HepG2 (cell line): ENCODE data around the gene RSPH1. TPM values are rescaled to one million over a fixed set of nuclear protein-coding genes. Genes with fewer than 3 reads are reported as not detected.

ENCODE experiments used
- ATAC-seq: fragments of 200-7000 bp; cut with Tn5 transposase; 3 replicates; pipeline ENCODE4 v1.9.1; 2020; ENCODE audit warnings: mild to moderate bottlenecking, moderate library complexity
- BruUV-seq: library from RNA; stranded (reverse); fragments of 400-500 nt; replicated peaks from 2 replicates; lab custom pipeline; 2021; lab: Mats Ljungman, UMichigan
- CTCF ChIA-PET: fragments of 300-600 bp; formaldehyde crosslinking; extraction: SDS; loops from one replicate; lab custom pipeline; 2021; ENCODE audit warnings: low total read pairs, inconsistent platforms, low intra/inter-chr PET ratio; lab: Yijun Ruan, JAX
- POLR2A ChIA-PET: fragments of 350-600 bp; sonication (Branson Sonifier 250); formaldehyde crosslinking; loops from one replicate; lab custom pipeline; 2020; ENCODE audit warnings: antibody characterized with exemption, inconsistent platforms; lab: Yijun Ruan, JAX
- DNase-seq: peaks from one replicate; pipeline ENCODE4 v3.0.0-alpha.2; 2015; ENCODE audit warnings: low spot score
- FAIRE-seq: peaks from 3 replicates; lab custom pipeline; 2011; peaks lifted over from hg19 to GRCh38; lab: Jason Lieb, UNC
- H2AFZ ChIP-seq: one replicate; pipeline ENCODE4 v1.6.1; 2011; ENCODE audit warnings: low read length, inconsistent platforms
- H3K27ac ChIP-seq: fragments of 300-600 bp; 3 replicates; pipeline ENCODE4 v1.8.0; 2011; ENCODE audit warnings: mixed run types, mild to moderate bottlenecking, mixed read lengths, low read length, inconsistent platforms; ENCODE audit not compliant: insufficient read depth; ENCODE audit errors: extremely low read length
- H3K27me3 ChIP-seq, 2 experiments: fragments of 200-600 bp in 1 of 2; 2 replicates in 1 of 2; 3 replicates in 1 of 2; pipeline versions ENCODE4 v1.6.0 to v1.8.0; 2011; ENCODE audit warnings: low read length in 2 of 2, mild to moderate bottlenecking in 2 of 2, moderate library complexity in 2 of 2, inconsistent platforms in 1 of 2; ENCODE audit not compliant: insufficient read depth in 2 of 2, control insufficient read depth in 1 of 2
- H3K36me3 ChIP-seq, 2 experiments: fragments of 200-600 bp in 1 of 2; replicated peaks in 1 of 2; 2 replicates in 1 of 2; 3 replicates in 1 of 2; pipeline versions ENCODE4 v1.5.1 to v1.8.0; 2011; ENCODE audit warnings: low read length in 2 of 2, inconsistent platforms in 1 of 2; ENCODE audit not compliant: insufficient read depth in 2 of 2, control insufficient read depth in 1 of 2
- H3K4me1 ChIP-seq: 2 replicates; pipeline ENCODE4 v1.5.1; 2012; ENCODE audit warnings: low read length, inconsistent platforms; ENCODE audit not compliant: insufficient read depth
- H3K4me2 ChIP-seq: 2 replicates; pipeline ENCODE4 v1.6.0; 2011; ENCODE audit warnings: low read depth, low read length, inconsistent platforms
- H3K4me3 ChIP-seq, 3 experiments: fragments of 200-600 bp in 1 of 3; sonication (generic), shearing (Covaris generic) in 1 of 3; replicated peaks in 1 of 3; 2 replicates each; pipeline ENCODE4 v1.5.1; 2011 to 2016; ENCODE audit warnings: low read length in 3 of 3, inconsistent platforms in 2 of 3, low read depth in 2 of 3, mild to moderate bottlenecking in 2 of 3, control low read depth in 1 of 3, mixed read lengths in 1 of 3; ENCODE audit not compliant: insufficient read depth in 1 of 3
- H3K79me2 ChIP-seq: one replicate; pipeline ENCODE4 v1.6.1; 2011; ENCODE audit warnings: low read length, inconsistent platforms; ENCODE audit not compliant: insufficient read depth
- H3K9ac ChIP-seq: 2 replicates; pipeline ENCODE4 v1.6.0; 2011; ENCODE audit warnings: mild to moderate bottlenecking, low read depth, low read length, inconsistent platforms; ENCODE audit not compliant: insufficient read depth
- H3K9me3 ChIP-seq: 2 replicates; pipeline ENCODE4 v1.5.1; 2012; ENCODE audit warnings: mild to moderate bottlenecking, low read length
- H4K20me1 ChIP-seq: 2 replicates; pipeline ENCODE4 v1.6.0; 2011; ENCODE audit warnings: inconsistent platforms, mild to moderate bottlenecking, low read length, moderate library complexity; ENCODE audit not compliant: insufficient read depth
- ARNT2 ChIP-seq: sonication (generic); formaldehyde crosslinking; IDR thresholded peaks from 2 replicates; pipeline ENCODE4 v1.8.0; 2022; ENCODE audit warnings: mild to moderate bottlenecking, low read depth, missing genetic modification reagents, moderate library complexity
- JUNB ChIP-seq: sonication (generic); formaldehyde crosslinking; IDR thresholded peaks from 2 replicates; pipeline ENCODE4 v1.8.0; 2022; ENCODE audit warnings: missing genetic modification reagents, mild to moderate bottlenecking, borderline replicate concordance
- SIN3A ChIP-seq: IDR thresholded peaks from 2 replicates; pipeline ENCODE4 v1.6.1; 2011; ENCODE audit warnings: low read depth, mild to moderate bottlenecking, control low read depth, low read length, borderline replicate concordance
- ZNF121 ChIP-seq: sonication (generic); formaldehyde crosslinking; IDR thresholded peaks from 2 replicates; pipeline ENCODE4 v1.5.0; 2020; ENCODE audit warnings: mild to moderate bottlenecking, missing genetic modification reagents
- WGBS: methylation state at CpG from one replicate; pipeline ENCODE4 v1.1.6; 2017; ENCODE audit warnings: low lambda C conversion rate; 5-methylcytosine and 5-hydroxymethylcytosine counted together
- in situ Hi-C: cut with HindIII; loops from 2 replicates; pipeline ENCODE4 v1.10.0; 2017; ENCODE audit warnings: low pct_unique_long_range_greater_than_20kb; ENCODE audit not compliant: extremely low pct_ligation_motif_present
- intact Hi-C: fragments of 100-400 bp; cut with micrococcal nuclease; formaldehyde crosslinking; loops from one replicate; pipeline ENCODE4 v1.10.0; 2022; ENCODE audit not compliant: unreplicated experiment
- polyA plus RNA-seq, 8 experiments: library from polyadenylated mRNA; depleted of rRNA in 3 of 8; stranded (reverse) in 7 of 8; unstranded in 1 of 8; fragments of >200 nt; fragmentation: Illumina TruSeq in 4 of 8; extraction: Trizol in 4 of 8; gene quantifications; 2 replicates each; pipeline versions ENCODE4 v1.2.1 to v1.2.3, GENCODE V29; 2011 to 2016; ENCODE audit warnings: low read depth in 4 of 8, missing spikeins in 1 of 8, mixed read lengths in 1 of 8; ENCODE audit not compliant: insufficient read depth in 1 of 8
- total RNA-seq, 5 experiments: library from RNA; depleted of rRNA; stranded (reverse); fragments of >200 nt; fragmentation: Illumina TruSeq; extraction: Trizol; gene quantifications; 2 replicates each; pipeline ENCODE4 v1.2.3, GENCODE V29; 2016; ENCODE audit warnings: low read depth in 1 of 5
- TF ChIP-seq, protein P1 (sequence below): IDR thresholded peaks from 2 replicates; pipeline ENCODE4 v1.4.0; 2020; ENCODE audit warnings: mild to moderate bottlenecking, missing genetic modification reagents

RSPH1 gene
- total and polyA plus RNA-seq, 2 of the 13 experiments (the other 11 are each of a cell fraction or from before 2014, with no cell fraction given) = not detected

GRCh38 chr21:42541618-42542017 is 45.6 kb upstream of the RSPH1 start:
- Histone ChIP-seq H3K4me1 (no peaks in the 10 kb centered on the region), H2AFZ (no peak overlapping the region), H3K4me2 (no peak overlapping the region), H3K9me3 (no peaks in the 10 kb centered on the region), H4K20me1 (no peaks in the 10 kb centered on the region), H3K4me3 (no peak overlapping the region), H3K27me3 (peaks cover 0 to 9% of the 10 kb centered on the region in 2 experiments; a peak in 3 of 5 replicates), H3K79me2 (no peaks in the 10 kb centered on the region), H3K27ac (no peak overlapping the region), H3K9ac (no peak overlapping the region), H3K36me3 (no peaks in the 10 kb centered on the region)
- intact Hi-C loops (no loop called here), in situ Hi-C loops (no loop called here)
- ChIA-PET POLR2A (no interaction called here), CTCF (no interaction called here)
- FAIRE-seq = no peak
- no TSS peak for BruUV-seq
- DNase-seq = no peak
- TF ChIP-seq ZNF121 (CRISPR knock-in tag) (peak; percentile 59; the same call in 1 of the 2 replicates), ARNT2 (CRISPR knock-in tag) (no peak)
- ATAC-seq = no peak

DNA sequence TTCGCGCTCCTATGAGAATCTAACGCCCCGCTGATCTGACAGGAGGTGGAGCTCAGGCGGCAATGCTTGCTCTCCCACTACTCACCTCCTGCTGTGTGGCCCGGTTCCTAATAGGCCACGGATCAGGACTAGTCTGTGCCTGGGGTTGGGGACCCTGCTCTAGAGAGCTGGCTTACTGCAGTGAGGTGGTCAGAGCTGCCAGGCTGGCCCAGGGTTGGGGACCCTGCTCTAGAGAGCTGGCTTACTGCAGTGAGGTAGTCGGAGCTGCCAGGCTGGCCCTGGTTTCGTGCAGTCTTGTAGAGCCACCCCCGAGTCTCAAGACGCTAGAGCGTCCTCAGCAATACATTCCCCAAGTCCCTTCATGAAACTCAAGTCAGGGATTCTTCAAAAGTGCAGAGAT is 45.1 kb upstream of the RSPH1 start:
- Histone ChIP-seq H3K27ac (no peak overlapping the region), H3K27me3 (peaks cover 0 to 9% of the 10 kb centered on the region in 2 experiments; a peak in 3 of 5 replicates), H3K4me3 (no peak overlapping the region), H3K79me2 (no peaks in the 10 kb centered on the region), H3K4me2 (no peak overlapping the region), H3K4me1 (no peaks in the 10 kb centered on the region), H4K20me1 (no peaks in the 10 kb centered on the region), H3K9me3 (no peaks in the 10 kb centered on the region), H2AFZ (no peak overlapping the region), H3K9ac (no peak overlapping the region), H3K36me3 (no peaks in the 10 kb centered on the region)
- ChIA-PET POLR2A (no interaction called here), CTCF (no interaction called here)
- 67% methylated on average over 8 of the region's 12 CpGs for WGBS
- in situ Hi-C loops (no loop called here), intact Hi-C loops (no loop called here)
- ATAC-seq (no peak), DNase-seq (no peak), FAIRE-seq (no peak)
- no TSS peak for BruUV-seq
- TF ChIP-seq SIN3A = no peak
- no peak for TF ChIP-seq JUNB (CRISPR knock-in tag)
- TF ChIP-seq, protein P1, sequence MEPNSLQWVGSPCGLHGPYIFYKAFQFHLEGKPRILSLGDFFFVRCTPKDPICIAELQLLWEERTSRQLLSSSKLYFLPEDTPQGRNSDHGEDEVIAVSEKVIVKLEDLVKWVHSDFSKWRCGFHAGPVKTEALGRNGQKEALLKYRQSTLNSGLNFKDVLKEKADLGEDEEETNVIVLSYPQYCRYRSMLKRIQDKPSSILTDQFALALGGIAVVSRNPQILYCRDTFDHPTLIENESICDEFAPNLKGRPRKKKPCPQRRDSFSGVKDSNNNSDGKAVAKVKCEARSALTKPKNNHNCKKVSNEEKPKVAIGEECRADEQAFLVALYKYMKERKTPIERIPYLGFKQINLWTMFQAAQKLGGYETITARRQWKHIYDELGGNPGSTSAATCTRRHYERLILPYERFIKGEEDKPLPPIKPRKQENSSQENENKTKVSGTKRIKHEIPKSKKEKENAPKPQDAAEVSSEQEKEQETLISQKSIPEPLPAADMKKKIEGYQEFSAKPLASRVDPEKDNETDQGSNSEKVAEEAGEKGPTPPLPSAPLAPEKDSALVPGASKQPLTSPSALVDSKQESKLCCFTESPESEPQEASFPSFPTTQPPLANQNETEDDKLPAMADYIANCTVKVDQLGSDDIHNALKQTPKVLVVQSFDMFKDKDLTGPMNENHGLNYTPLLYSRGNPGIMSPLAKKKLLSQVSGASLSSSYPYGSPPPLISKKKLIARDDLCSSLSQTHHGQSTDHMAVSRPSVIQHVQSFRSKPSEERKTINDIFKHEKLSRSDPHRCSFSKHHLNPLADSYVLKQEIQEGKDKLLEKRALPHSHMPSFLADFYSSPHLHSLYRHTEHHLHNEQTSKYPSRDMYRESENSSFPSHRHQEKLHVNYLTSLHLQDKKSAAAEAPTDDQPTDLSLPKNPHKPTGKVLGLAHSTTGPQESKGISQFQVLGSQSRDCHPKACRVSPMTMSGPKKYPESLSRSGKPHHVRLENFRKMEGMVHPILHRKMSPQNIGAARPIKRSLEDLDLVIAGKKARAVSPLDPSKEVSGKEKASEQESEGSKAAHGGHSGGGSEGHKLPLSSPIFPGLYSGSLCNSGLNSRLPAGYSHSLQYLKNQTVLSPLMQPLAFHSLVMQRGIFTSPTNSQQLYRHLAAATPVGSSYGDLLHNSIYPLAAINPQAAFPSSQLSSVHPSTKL (CRISPR knock-in tag) = no peak
